GM21529 (cell line): ENCODE data around the gene TMEM235.
"Not testable (repeated sequence)": the region's sequence is repeated elsewhere in the genome, so short reads cannot be mapped to it uniquely, and the experiment has no call there.

Source experiments
- ATAC-seq: cut with Tn5 transposase; IDR thresholded peaks from one replicate; pipeline ENCODE4 v1.9.1; 2021; ENCODE audit not compliant: unreplicated experiment

The TMEM235 gene

GRCh38 chr17:78214706-78215061 is 16.7 kb upstream of the TMEM235 start:
- ATAC-seq, result no peak

- ATAC-seq, result no peak
Measured at GRCh38 chr17:78219396-78220150, 11.9 kb upstream of the TMEM235 start.

GRCh38 chr17:78223061-78223460 is 8.4 kb upstream of the TMEM235 start:
- no peak for ATAC-seq

GRCh38 chr17:78223765-78224164 is 7.7 kb upstream of the TMEM235 start:
- ATAC-seq, result no peak

GRCh38 chr17:78224231-78225087 is 7.0 kb upstream of the TMEM235 start:
- no peak for ATAC-seq

GRCh38 chr17:78225088-78225865 is 6.2 kb upstream of the TMEM235 start:
- no peak for ATAC-seq

DNA sequence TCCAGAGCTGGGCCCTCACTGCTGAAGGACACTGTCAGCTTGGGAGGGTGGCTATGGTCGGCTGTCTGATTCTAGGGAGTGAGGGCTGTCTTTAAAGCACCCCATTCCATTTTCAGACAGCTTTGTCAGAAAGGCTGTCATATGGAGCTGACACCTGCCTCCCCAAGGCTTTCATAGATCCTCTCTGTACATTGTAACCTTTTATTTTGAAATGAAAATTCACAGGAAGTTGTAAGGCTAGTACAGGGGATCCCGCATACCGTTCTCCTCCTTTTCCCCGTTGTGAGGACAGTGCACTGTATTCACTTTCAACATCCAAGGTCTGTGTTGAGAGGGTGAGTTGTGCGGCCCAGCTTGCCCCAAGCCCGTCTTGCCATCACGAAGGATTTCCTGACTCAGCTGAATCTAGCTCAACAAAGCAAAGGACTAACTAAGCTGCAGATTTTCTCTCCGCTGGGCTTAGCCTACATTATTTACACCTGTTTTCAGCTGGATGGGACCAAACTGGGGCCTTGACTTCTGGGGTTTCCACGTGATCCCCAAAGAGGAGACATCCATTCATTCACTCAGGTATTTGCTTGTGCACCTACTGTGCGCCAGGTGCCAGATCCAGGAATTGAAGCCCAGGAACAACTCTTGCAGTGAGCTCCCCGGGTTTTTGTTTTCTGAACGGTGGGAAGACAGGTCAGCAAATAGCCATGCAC is 5.2 kb upstream of the TMEM235 start:
- ATAC-seq, result no peak

DNA sequence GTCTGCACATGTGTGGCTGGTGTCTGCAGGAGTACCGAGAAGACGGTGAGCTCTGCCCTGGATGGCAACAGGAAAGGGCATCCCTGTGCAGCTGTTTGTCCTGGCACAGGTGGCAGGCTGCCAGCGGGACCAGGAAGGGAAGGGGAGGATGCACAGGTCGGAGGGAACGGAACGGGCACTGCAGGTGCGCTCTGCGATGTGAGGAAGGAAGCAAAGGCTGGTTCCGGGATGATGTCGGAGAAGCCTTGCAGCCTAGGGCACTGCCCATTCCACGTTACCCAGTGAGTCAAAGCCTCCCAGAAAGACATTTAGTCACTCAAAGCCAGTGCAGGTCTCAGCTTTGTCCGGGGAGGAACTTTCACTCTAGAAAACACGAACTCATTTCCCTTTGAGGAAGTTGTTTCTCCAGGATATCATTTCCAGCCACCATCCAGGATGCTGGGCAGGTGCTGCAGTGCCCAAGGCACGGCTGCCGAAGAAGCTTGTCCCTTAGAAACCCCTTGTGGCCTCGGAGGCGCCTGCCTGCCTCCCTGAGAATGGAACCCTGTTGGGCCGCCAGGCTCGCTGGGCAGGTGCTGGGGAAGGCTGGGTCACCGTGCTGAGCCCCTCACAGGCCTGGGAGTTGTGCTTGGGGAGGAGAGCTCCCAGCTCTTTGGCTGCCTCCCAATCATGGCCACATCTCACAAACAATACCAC is 4.5 kb upstream of the TMEM235 start:
- ATAC-seq, result no peak

DNA sequence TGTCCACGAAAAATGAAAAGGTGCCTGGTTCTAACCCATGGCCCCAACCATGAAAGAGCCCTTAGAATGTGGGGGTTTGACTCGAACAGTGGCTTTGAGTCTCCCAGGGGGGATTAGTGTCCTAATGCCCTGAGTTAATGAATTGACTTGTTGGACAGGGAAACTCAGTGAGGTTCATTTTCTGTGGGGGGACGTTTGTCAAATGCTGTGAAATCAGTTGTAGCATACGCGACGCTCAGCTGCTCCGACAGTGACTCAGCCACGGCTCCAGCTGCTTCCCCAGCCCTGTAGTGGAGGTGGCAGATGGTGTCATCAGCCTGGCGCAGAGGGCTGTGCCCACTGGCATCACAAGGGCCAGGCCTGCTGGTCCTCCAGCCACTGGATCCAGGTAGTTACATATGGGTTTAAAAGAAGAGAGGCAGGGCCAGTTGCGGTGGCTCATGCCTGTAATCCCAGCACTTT is 3.9 kb upstream of the TMEM235 start:
- ATAC-seq, result no peak

DNA sequence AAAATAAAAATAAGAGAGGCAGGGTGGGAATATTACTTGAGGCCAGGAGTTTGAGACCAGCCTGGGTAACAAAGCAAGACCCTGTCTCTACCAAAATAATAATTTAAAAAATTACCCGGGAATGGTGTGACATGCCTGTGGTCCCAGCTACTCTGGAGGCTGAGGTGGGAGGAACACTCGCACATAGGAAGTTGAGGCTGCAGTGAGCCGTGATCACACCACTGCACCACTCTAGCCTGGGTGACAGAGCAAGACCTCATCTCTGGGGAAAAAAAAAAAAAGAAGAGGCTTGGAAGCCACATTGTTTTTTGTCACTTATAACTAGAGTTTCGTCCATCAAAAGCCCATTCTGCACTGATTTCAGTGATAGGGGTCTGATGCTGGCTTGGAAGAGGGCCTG is 3.3 kb upstream of the TMEM235 start:
- no peak for ATAC-seq

DNA sequence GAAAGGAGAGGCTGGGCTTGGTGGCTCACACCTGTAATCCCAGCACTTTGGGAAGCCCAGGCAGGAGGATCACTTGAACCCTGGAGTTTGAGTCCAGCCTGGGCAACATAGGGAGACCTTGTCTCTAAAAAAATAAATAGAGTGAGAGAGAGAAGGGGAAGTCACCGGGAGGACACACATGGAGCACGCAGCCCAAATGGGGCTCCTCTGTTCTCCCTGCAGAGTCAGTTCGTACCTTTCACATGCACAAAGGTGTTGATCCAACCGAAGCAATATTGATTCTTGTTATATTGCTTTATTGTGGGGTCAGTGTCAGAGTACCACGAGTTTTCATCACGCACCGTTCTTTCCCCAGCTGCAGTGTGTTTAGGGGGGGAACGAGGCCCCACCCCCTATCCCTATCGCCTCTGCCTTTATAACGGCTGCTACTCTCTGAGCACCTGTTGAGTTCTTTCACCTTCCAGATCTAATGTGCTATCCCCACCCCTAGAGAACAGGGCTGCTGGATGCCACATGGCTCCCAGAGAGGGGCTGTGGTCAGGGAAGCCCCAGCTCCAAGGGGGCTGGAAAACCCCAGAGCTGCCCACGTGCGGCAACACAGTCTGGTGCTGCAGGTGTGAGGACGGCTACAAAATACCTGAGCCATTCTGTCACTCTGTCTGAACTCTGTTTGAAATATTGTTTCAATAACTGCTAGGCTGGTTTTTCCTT is 1.0 kb upstream of the TMEM235 start:
- no peak for ATAC-seq

GRCh38 chr17:78231991-78232858 is 794 bp downstream of the TMEM235 start:
- no peak for ATAC-seq

- no peak for ATAC-seq
Measured at GRCh38 chr17:78232859-78233173, 1.4 kb downstream of the TMEM235 start.

DNA sequence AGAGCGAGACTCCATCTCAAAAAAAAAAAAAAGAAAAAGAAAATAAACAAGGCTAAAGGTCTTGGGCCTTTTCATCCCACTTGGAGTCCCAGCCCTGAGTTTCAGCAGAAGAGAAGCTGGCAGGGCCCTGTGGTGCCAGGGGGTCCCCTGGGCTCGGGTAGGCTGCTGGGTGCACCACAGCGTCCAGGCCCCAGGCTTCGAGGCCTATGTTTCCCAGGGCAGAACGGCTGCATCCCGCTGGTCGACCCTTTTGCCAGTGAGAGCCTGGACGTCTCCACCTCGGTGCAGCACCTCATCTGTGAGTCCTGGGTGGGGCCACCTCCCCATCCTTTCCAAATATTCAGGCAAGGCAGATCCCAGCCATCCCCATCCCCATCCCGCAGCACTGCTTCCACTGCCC is 2.2 kb downstream of the TMEM235 start:
- ATAC-seq, result no peak

DNA sequence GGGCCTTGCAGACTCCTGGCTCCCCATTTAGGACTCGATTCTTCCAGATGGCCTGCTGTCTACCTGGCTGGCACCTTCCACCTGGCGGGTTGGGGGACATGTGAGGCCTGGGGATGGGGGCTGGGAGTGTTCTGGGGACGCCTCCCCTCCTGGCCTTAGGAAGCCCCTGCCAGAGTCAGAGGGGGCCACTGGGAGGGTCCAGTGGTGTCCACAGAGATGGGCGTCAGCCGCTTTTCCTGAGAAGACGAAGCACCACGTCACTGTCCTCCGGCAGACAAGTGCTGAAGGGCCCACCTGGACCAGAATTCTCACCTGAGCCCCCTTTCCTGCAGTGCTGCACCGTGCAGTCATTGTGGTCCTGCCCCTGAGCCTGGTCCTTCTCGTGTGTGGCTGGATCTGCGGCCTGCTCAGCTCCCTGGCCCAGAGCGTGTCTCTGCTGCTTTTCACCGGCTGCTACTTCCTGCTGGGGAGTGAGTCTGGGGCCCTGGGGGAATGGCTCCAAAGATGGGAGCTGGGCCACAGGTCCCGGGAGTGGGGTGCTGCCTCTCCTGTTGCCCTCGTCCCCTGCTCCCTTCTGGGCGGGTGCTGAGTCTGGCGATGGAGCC is 2.9 kb downstream of the TMEM235 start:
- ATAC-seq, result no peak

- ATAC-seq, result not testable (repeated sequence)
Measured at GRCh38 chr17:78235022-78235421, 3.6 kb downstream of the TMEM235 start.

DNA sequence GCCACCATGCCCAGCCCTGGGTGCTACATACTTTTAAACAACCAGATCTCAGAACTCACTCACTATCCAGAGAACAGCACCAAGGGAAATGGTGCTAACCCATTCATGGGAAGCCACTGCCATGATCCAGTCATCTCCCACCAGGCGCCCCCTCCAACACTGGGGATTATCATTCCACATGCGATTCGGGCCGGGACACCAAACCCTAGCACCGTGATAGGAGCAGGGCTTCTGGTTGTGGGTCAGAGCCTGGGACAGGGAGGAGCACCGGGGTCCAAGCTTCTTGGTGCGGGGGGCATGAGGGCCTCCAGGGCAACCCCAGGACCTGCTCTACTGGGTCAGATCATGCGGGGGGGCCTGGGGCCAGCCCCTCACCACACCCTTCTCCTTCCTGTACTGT is 4.5 kb downstream of the TMEM235 start:
- no peak for ATAC-seq

DNA sequence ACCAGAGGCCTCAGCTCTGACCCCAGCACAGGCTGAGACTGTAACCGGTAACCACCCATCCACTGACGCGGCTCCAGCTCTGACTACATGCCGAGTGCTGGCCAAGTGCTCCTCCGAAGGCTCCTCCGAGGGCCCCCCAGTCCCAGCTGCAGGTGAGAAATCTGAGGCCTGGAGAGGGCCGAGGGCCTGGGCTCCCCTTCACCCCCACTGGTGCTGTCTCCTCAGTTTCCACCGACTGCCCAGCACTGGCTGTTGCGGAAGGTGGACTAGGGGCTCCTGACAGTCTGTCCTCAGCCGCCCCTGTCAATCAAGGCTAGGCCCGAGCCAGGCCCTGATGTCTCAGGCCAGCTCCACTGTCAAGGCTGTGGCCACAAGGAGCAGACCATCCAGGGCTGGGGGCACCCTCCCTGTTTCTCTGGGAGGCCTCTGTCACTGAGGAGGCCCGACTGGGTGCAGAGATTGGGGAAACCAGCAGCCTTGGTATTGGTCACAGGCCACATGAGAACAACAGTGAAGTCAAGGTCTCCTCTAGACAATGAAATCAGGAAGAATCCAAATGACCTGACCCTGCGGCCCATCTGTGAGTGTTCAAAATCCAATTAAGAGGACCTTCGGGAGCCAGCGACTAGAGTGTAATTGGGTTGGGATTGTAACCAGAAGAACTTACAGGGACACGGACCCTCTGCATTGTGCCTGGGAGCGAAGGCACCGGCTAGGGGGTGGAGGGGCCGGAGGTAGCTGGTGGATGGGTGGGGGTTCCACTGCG is 5.1 kb downstream of the TMEM235 start:
- ATAC-seq, result no peak
